Ectodermal cell (in vitro differentiated cells): Measurements from ENCODE around the gene PRSS21.

Experiments
- H3K27ac ChIP-seq: 2 replicates; pipeline ENCODE4 v1.7.0; 2013; ENCODE audit warnings: mild to moderate bottlenecking, low read depth, low read length; ENCODE audit not compliant: insufficient read depth, poor library complexity, severe bottlenecking
- H3K27me3 ChIP-seq: 2 replicates; pipeline ENCODE4 v1.7.0; 2013; ENCODE audit warnings: mild to moderate bottlenecking, low read length; ENCODE audit not compliant: insufficient read depth, control insufficient read depth, poor library complexity, severe bottlenecking
- H3K36me3 ChIP-seq: one replicate; pipeline ENCODE4 v1.7.0; 2013; ENCODE audit warnings: low read length; ENCODE audit not compliant: control insufficient read depth, insufficient read depth
- H3K4me1 ChIP-seq: one replicate; pipeline ENCODE4 v1.7.0; 2013; ENCODE audit warnings: low read length; ENCODE audit not compliant: control insufficient read depth, insufficient read depth
- H3K4me3 ChIP-seq: 2 replicates; pipeline ENCODE4 v1.7.0; 2013; ENCODE audit warnings: low read depth, low read length, control low read depth; ENCODE audit not compliant: insufficient read depth
- H3K9me3 ChIP-seq: 2 replicates; pipeline ENCODE4 v1.7.0; 2013; ENCODE audit warnings: mild to moderate bottlenecking, low read length, moderate library complexity; ENCODE audit not compliant: control insufficient read depth
- WGBS, 2 experiments: methylation state at CpG; one replicate each; pipeline ENCODE4 v1.1.7; 2013; ENCODE audit warnings: missing lambda C conversion rate in 2 of 2; 5-methylcytosine and 5-hydroxymethylcytosine counted together

Gene PRSS21

GRCh38 chr16:2834968-2835367 lies 17.9 kb downstream of the PRSS21 start:
- H3K4me3 ChIP-seq = no peak overlapping the region
- H3K27me3 ChIP-seq = peaks cover 5% of the 10 kb centered on the region
- H3K9me3 ChIP-seq = no peaks in the 10 kb centered on the region
- no peaks in the 10 kb centered on the region for H3K36me3 ChIP-seq
- H3K4me1 ChIP-seq = no peaks in the 10 kb centered on the region
- 89 to 90% methylated on average over 3 of the region's 3 CpGs for WGBS, 2 experiments
- H3K27ac ChIP-seq = no peak overlapping the region

DNA sequence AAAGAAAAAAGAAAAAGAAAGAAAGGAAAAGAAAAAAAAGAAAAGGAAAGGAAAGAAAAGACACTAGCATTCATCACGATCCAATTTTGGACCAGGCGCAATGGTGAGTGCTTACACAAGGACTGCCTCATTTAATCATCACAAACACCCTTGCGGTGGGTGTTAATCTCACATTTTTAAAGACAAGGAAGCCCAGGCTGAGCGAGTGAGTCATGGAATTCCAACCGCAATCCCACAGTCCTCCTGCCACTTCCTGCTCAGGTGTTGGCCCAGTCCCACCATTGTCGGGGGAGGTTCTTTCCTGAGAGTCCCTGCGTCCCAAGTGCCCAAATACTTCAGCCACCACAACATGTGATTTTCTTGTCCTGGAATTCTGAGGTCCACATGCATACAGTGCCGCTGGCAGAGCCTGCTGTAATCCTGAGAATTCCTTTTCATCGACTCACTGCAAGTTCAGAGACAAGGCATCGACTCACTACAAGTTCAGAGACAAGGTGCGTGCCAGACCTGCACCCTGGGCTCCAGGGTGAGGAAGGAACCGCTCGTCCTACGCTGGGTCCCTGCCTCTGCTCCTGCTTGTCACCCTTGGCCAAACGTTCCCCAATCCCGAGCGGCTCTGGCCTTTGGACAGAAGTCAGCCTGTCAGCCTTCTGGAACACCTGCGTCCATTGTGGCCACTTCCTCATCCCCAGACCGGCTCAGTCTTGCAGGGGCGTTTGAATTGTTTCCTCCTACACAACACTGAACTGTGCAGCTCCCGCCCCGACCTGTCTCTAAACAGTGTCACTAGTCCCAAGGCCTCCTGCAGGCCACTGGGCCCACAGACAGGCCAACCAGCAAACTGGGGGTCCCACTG lies 18.8 kb downstream of the PRSS21 start:
- no peak overlapping the region for H3K27ac ChIP-seq
- 64 to 71% methylated on average over 22 of the region's 22 CpGs for WGBS, 2 experiments
- H3K9me3 ChIP-seq = no peaks in the 10 kb centered on the region
- H3K36me3 ChIP-seq = no peaks in the 10 kb centered on the region
- H3K27me3 ChIP-seq = peaks cover 5% of the 10 kb centered on the region
- no peak overlapping the region for H3K4me3 ChIP-seq
- no peaks in the 10 kb centered on the region for H3K4me1 ChIP-seq

DNA sequence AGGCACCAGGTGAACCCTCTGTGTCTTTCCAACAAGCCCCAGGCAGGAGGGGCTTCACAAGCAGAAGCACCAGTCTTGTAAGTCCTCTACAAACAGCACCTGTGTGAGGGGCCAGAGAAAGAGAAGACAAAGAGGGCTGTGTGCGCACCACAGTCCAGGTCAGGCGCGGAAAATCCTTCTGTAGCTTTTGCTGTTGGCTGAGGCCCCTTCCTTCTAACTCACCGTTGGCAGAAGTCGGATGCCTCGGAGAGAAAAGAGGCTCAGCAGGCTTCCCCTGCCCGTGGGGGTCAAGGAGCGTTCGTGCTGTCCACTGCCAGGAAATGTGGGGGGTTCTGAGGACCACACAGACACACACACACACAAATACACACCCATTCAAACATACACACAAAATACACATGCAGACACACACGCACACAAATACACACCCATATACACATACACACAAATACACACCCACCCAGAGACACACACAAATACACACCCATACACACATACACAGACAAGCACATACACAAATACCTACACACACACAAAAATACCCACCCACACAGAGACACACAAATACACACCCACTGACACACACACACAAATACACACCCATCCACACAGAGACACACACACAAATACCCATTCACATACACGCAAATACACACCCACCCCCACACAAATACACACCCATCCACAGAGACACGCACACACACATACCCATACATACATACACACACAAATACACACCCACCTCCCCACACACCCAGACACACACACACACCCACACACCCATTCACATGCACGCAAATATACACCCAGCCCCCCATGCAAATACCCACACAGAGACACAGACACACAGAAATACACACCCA lies 19.8 kb downstream of the PRSS21 start:
- peaks cover 5% of the 10 kb centered on the region for H3K27me3 ChIP-seq
- 71 to 73% methylated on average over 13 of the region's 13 CpGs for WGBS, 2 experiments
- no peaks in the 10 kb centered on the region for H3K36me3 ChIP-seq
- H3K4me1 ChIP-seq = no peaks in the 10 kb centered on the region
- H3K9me3 ChIP-seq = no peaks in the 10 kb centered on the region
- no peak overlapping the region for H3K4me3 ChIP-seq
- no peak overlapping the region for H3K27ac ChIP-seq

DNA sequence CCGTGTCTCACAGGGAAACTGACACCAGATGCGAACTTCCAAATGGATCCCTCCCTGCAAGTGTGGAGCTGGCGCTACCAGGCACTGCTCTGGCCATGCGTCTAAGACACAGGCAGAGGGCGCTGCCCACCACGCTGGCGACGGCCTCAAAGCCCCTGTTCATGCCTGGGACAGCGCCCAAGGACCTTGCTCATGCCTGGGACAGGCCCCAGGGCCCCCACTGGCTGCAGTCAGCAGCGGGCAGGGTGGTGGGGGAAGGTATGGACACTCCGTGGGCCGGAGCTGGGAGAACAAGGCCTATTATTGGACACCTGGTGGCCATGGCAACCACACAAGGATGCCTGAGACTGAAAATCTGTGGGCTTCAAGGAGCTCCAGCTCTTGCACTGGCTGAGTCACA lies 21.9 kb downstream of the PRSS21 start:
- H3K27ac ChIP-seq = no peak overlapping the region
- no peaks in the 10 kb centered on the region for H3K4me1 ChIP-seq
- H3K36me3 ChIP-seq = no peaks in the 10 kb centered on the region
- no peaks in the 10 kb centered on the region for H3K9me3 ChIP-seq
- WGBS, 2 experiments = 9 to 12% methylated on average over 12 of the region's 12 CpGs
- H3K4me3 ChIP-seq = no peak overlapping the region
- H3K27me3 ChIP-seq = peaks cover 6% of the 10 kb centered on the region

GRCh38 chr16:2839650-2840450 lies 22.8 kb downstream of the PRSS21 start:
- Histone ChIP-seq H3K4me3 (no peak overlapping the region), H3K27ac (no peak overlapping the region), H3K4me1 (no peaks in the 10 kb centered on the region), H3K27me3 (peaks cover 7% of the 10 kb centered on the region), H3K9me3 (no peaks in the 10 kb centered on the region), H3K36me3 (no peaks in the 10 kb centered on the region)
- WGBS, 2 experiments = 89% methylated on average over 15 of the region's 15 CpGs

GRCh38 chr16:2840914-2841313 lies 23.9 kb downstream of the PRSS21 start:
- Histone ChIP-seq H3K9me3 (no peaks in the 10 kb centered on the region), H3K4me3 (no peak overlapping the region), H3K27me3 (peaks cover 7% of the 10 kb centered on the region), H3K27ac (no peak overlapping the region), H3K36me3 (no peaks in the 10 kb centered on the region), H3K4me1 (no peaks in the 10 kb centered on the region)
- WGBS, 2 experiments = 88 to 90% methylated on average over 12 of the region's 12 CpGs

GRCh38 chr16:2841606-2842339 lies 24.7 kb downstream of the PRSS21 start:
- WGBS, 2 experiments = 87 to 90% methylated on average over 18 of the region's 18 CpGs
- H3K27me3 ChIP-seq = peaks cover 3% of the 10 kb centered on the region
- no peaks in the 10 kb centered on the region for H3K36me3 ChIP-seq
- H3K4me1 ChIP-seq = no peaks in the 10 kb centered on the region
- H3K4me3 ChIP-seq = no peak overlapping the region
- no peak overlapping the region for H3K27ac ChIP-seq
- H3K9me3 ChIP-seq = no peaks in the 10 kb centered on the region

DNA sequence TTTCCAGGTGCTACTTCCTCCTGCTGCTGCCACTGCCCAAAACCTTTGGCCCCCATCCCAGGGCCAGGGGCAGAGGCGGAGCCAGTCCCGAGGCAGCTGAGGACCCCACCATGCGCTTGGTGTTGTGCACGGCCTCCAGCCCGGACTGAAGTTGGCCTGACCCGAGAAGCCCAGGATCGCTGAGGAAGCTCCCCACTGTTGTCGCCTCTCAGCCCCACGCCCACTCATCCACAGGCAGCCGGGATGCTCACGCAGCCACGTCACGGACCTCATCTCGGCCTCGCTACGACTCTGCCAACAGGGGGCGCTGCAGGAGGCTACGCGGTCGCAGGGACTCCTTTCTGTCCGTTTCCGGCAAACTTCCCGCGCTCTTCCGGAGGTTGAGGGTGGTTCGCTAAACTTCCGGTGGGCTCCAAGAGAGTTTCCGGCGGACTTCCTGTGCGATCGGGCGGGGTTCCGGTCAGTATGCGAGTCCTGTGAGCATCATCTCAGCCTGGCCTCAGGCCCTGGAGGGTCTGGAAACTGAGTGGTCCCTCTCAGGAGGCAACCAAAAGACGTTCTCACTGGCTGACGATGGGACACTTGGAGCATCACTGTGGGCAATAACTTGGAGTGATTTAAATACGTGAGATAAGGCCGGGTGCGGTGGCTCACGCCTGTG lies 25.4 kb downstream of the PRSS21 start:
- no peaks in the 10 kb centered on the region for H3K36me3 ChIP-seq
- H3K4me3 ChIP-seq = no peak overlapping the region
- no peak overlapping the region for H3K27ac ChIP-seq
- no peaks in the 10 kb centered on the region for H3K9me3 ChIP-seq
- peaks cover 3% of the 10 kb centered on the region for H3K27me3 ChIP-seq
- 78 to 79% methylated on average over 40 of the region's 40 CpGs for WGBS, 2 experiments
- no peaks in the 10 kb centered on the region for H3K4me1 ChIP-seq

- Histone ChIP-seq H3K27me3 (peaks cover 3% of the 10 kb centered on the region), H3K36me3 (no peaks in the 10 kb centered on the region), H3K4me3 (no peak overlapping the region), H3K9me3 (no peaks in the 10 kb centered on the region), H3K27ac (no peak overlapping the region), H3K4me1 (no peaks in the 10 kb centered on the region)
- 91 to 92% methylated on average over 8 of the region's 8 CpGs for WGBS, 2 experiments
Measured at GRCh38 chr16:2843526-2843925, 26.5 kb downstream of the PRSS21 start.
